AG09319 (cell line): Measurements from ENCODE around the gene MRPS27.

Source experiments
- DNase-seq: peaks from one replicate; pipeline ENCODE4 v3.0.0-alpha.2; 2010; ENCODE audit warnings: low read depth; ENCODE audit errors: extremely low read depth
- CTCF ChIP-seq: IDR thresholded peaks from 2 replicates; pipeline ENCODE4 v1.5.1; 2011; ENCODE audit warnings: low read depth, mild to moderate bottlenecking, inconsistent platforms, low read length, moderate library complexity

MRPS27 gene

GRCh38 chr5:72319976-72320752 is at the start of gene MRPS27, which contains the start of gene PTCD2:
Gene MRPS27, minus strand, starts transcription at chr5:72320240. Its CDS starts 19 bp downstream, at chr5:72320221.
Gene PTCD2, plus strand, starts transcription at chr5:72320373. Its CDS starts 10 bp downstream, at chr5:72320383.
- peak; percentile 98 for DNase-seq
- peak; percentile 23 for TF ChIP-seq CTCF

GRCh38 chr5:72369711-72370110 is 49.7 kb upstream of the MRPS27 start:
- DNase-seq: no peak
- no peak for TF ChIP-seq CTCF

- no peak for DNase-seq
- no peak for TF ChIP-seq CTCF
These were observed 49.3 kb upstream of the MRPS27 start for GRCh38 chr5:72369301-72369700.

- TF ChIP-seq CTCF: no peak
- no peak for DNase-seq
These were observed 48.2 kb upstream of the MRPS27 start for GRCh38 chr5:72368271-72368670.

- DNase-seq: no peak
- peak; percentile 79 for TF ChIP-seq CTCF
These were observed 46.4 kb upstream of the MRPS27 start for GRCh38 chr5:72366324-72366976.

GRCh38 chr5:72364951-72365350 is 44.9 kb upstream of the MRPS27 start:
- no peak for DNase-seq
- no peak for TF ChIP-seq CTCF

- TF ChIP-seq CTCF: no peak
- no peak for DNase-seq
These were observed 44.1 kb upstream of the MRPS27 start for GRCh38 chr5:72364171-72364570.
